HEK293 (cell line): ENCODE results near the gene TPST1.

Source experiments
- ELK4 ChIP-seq: IDR thresholded peaks from 2 replicates; pipeline ENCODE4 v1.6.1; 2011; ENCODE audit warnings: mild to moderate bottlenecking, low read depth, low read length, borderline replicate concordance
- GFI1B ChIP-seq: fragments of 450-650 bp; formaldehyde crosslinking; IDR thresholded peaks from 2 replicates; pipeline ENCODE4 v1.5.1; 2016; ENCODE audit warnings: missing biosample characterization, missing genetic modification characterization
- GLI2 ChIP-seq: fragments of 450-650 bp; formaldehyde crosslinking; IDR thresholded peaks from 2 replicates; pipeline ENCODE4; 2017; ENCODE audit warnings: missing biosample characterization, missing genetic modification characterization, low read depth, borderline replicate concordance
- HIC1 ChIP-seq: fragments of 450-650 bp; formaldehyde crosslinking; IDR thresholded peaks from 2 replicates; pipeline ENCODE4 v1.5.1; 2016; ENCODE audit warnings: missing biosample characterization, missing genetic modification characterization
- IKZF3 ChIP-seq: fragments of 450-650 bp; IDR thresholded peaks from 2 replicates; pipeline ENCODE4 v1.5.0; 2018; ENCODE audit warnings: missing biosample characterization, mild to moderate bottlenecking, missing genetic modification characterization, moderate library complexity
- KLF9 ChIP-seq: fragments of 450-650 bp; formaldehyde crosslinking; IDR thresholded peaks from 2 replicates; pipeline ENCODE4 v1.5.1; 2016; ENCODE audit warnings: missing biosample characterization, missing genetic modification characterization, low read depth
- PRDM2 ChIP-seq: fragments of 450-650 bp; formaldehyde crosslinking; IDR thresholded peaks from 2 replicates; pipeline ENCODE4 v1.5.1; 2016; ENCODE audit warnings: missing biosample characterization, missing genetic modification characterization, borderline replicate concordance
- PRDM6 ChIP-seq: fragments of 450-650 bp; formaldehyde crosslinking; IDR thresholded peaks from 2 replicates; pipeline ENCODE4 v1.5.1; 2017; ENCODE audit warnings: missing biosample characterization, missing genetic modification characterization
- SETDB1 ChIP-seq: IDR thresholded peaks from one replicate; pipeline ENCODE4 v1.6.1; 2017; ENCODE audit warnings: mild to moderate bottlenecking, low read length, moderate library complexity, mixed read lengths; ENCODE audit not compliant: insufficient read length
- ZNF10 ChIP-seq: fragments of 450-650 bp; formaldehyde crosslinking; IDR thresholded peaks from 2 replicates; pipeline ENCODE4 v1.5.1; 2017; ENCODE audit warnings: missing biosample characterization, missing genetic modification characterization
- ZNF214 ChIP-seq: fragments of 450-650 bp; formaldehyde crosslinking; IDR thresholded peaks from 2 replicates; pipeline ENCODE4 v1.5.1; 2017; ENCODE audit warnings: missing biosample characterization, mild to moderate bottlenecking, missing genetic modification characterization, borderline replicate concordance
- ZNF221 ChIP-seq: fragments of 450-650 bp; formaldehyde crosslinking; IDR thresholded peaks from 2 replicates; pipeline ENCODE4 v1.5.1; 2017; ENCODE audit warnings: missing biosample characterization, missing genetic modification characterization, borderline replicate concordance
- ZNF24 ChIP-seq: fragments of 450-650 bp; formaldehyde crosslinking; IDR thresholded peaks from 2 replicates; pipeline ENCODE4 v1.5.1; 2016; ENCODE audit warnings: missing biosample characterization, missing genetic modification characterization
- ZNF280C ChIP-seq: fragments of 450-650 bp; formaldehyde crosslinking; IDR thresholded peaks from 2 replicates; pipeline ENCODE4 v1.5.1; 2016; ENCODE audit warnings: missing biosample characterization, missing genetic modification characterization
- ZNF398 ChIP-seq: fragments of 450-650 bp; formaldehyde crosslinking; IDR thresholded peaks from 2 replicates; pipeline ENCODE4 v1.5.1; 2017; ENCODE audit warnings: missing biosample characterization, missing genetic modification characterization
- ZNF513 ChIP-seq: fragments of 450-650 bp; IDR thresholded peaks from 2 replicates; pipeline ENCODE4 v1.5.1; 2018; ENCODE audit warnings: missing biosample characterization, missing genetic modification characterization
- ZNF529 ChIP-seq: fragments of 450-650 bp; formaldehyde crosslinking; IDR thresholded peaks from 2 replicates; pipeline ENCODE4 v1.5.1; 2017; ENCODE audit warnings: missing genetic modification characterization, missing biosample characterization; ENCODE audit not compliant: insufficient replicate concordance
- ZNF549 ChIP-seq: fragments of 450-650 bp; IDR thresholded peaks from 2 replicates; pipeline ENCODE4 v1.5.1; 2018; ENCODE audit warnings: missing biosample characterization, missing genetic modification characterization, mild to moderate bottlenecking, inconsistent platforms, moderate library complexity
- ZNF596 ChIP-seq: fragments of 450-650 bp; IDR thresholded peaks from 2 replicates; pipeline ENCODE4 v1.5.0; 2018; ENCODE audit warnings: missing biosample characterization, mild to moderate bottlenecking, missing genetic modification characterization, moderate library complexity
- ZNF621 ChIP-seq: fragments of 450-650 bp; formaldehyde crosslinking; IDR thresholded peaks from 2 replicates; pipeline ENCODE4 v1.5.1; 2017; ENCODE audit warnings: missing biosample characterization, missing genetic modification characterization
- ZNF747 ChIP-seq: fragments of 450-650 bp; formaldehyde crosslinking; IDR thresholded peaks from 2 replicates; pipeline ENCODE4 v1.5.1; 2016; ENCODE audit warnings: missing biosample characterization, missing genetic modification characterization
- ZNF792 ChIP-seq: fragments of 450-650 bp; formaldehyde crosslinking; IDR thresholded peaks from 2 replicates; pipeline ENCODE4 v1.5.1; 2016; ENCODE audit warnings: missing biosample characterization, missing genetic modification characterization
- ZSCAN16 ChIP-seq: fragments of 450-650 bp; formaldehyde crosslinking; IDR thresholded peaks from 2 replicates; pipeline ENCODE4 v1.5.1; 2016; ENCODE audit warnings: missing biosample characterization, missing genetic modification characterization

The TPST1 gene

GRCh38 chr7:66265566-66265965 lies 60.4 kb downstream of the TPST1 start (continued):
- TF ChIP-seq ELK4: no peak
- no peak for TF ChIP-seq ZNF221 (tag by site-specific recombination)
- no peak for TF ChIP-seq ZNF792 (tag by site-specific recombination)
- no peak for TF ChIP-seq ZNF280C (tag by site-specific recombination)
- no peak for TF ChIP-seq ZNF214
- TF ChIP-seq ZNF398: no peak
- no peak for TF ChIP-seq ZNF24 (tag by site-specific recombination)
- no peak for TF ChIP-seq ZNF747 (tag by site-specific recombination)
- peak; percentile 93 for TF ChIP-seq SETDB1
- TF ChIP-seq KLF9 (tag by site-specific recombination): no peak
- no peak for TF ChIP-seq ZNF621
- TF ChIP-seq HIC1 (tag by site-specific recombination): no peak
- no peak for TF ChIP-seq PRDM6
- TF ChIP-seq GLI2 (tag by site-specific recombination): no peak
- TF ChIP-seq ZNF10: no peak
- TF ChIP-seq ZNF529 (tag by site-specific recombination): peak; percentile 34
- no peak for TF ChIP-seq GFI1B (tag by site-specific recombination)
- no peak for TF ChIP-seq ZSCAN16 (tag by site-specific recombination)
- no peak for TF ChIP-seq PRDM2 (tag by site-specific recombination)
- no peak for TF ChIP-seq ZNF513 (tag by site-specific recombination)
- TF ChIP-seq ZNF596: no peak
- TF ChIP-seq IKZF3 (tag by site-specific recombination): no peak
- peak; percentile 58; the same call in 1 of the 2 replicates for TF ChIP-seq ZNF549 (tag by site-specific recombination)
